Stimulated activated CD4-positive, alpha-beta T cell treated with anti-CD3 and anti-CD28 coated beads, Interleukin-4, amount 100 ng/mL, for 24 hours (primary cell): ENCODE data around the gene PPP1R9A.

Experiments
- DNase-seq: peaks from one replicate; pipeline ENCODE4 v3.0.0-alpha.2; 2020

PPP1R9A gene

GRCh38 chr7:95041031-95041430 is 133.6 kb downstream of the PPP1R9A start:
- DNase-seq: no peak

DNA sequence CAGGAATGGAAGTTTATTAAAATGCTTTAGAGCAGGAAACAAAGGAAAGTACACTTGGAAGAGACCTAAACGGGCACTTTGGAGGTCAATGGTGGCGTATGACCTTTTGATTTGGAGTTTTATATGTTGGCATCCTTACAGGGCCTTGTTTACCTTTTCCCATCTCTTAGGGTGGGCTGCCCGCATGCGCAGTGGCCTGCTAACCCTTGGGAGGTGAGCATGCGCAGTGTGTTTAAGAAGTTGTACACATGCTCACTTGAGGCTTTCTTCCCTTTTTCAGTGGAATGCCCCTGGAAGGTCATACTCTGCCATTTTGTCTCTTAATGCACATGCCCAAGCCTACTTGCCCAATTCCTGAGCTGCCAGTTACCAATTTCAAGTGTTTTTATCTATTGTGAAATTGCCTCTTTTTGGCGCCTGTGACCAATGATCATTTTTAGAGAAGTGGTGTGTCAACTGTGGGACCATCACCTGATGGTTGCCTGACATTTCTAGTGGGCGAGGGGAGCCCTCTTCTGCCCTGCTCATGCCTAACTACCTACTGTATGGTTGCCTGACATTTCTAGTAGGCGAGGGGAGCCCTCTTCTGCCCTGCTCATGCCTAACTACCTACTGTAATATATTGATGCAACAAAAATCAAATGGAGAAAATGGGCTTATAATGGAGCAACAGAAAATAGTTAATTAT is 138.0 kb downstream of the PPP1R9A start:
- DNase-seq: no peak

DNA sequence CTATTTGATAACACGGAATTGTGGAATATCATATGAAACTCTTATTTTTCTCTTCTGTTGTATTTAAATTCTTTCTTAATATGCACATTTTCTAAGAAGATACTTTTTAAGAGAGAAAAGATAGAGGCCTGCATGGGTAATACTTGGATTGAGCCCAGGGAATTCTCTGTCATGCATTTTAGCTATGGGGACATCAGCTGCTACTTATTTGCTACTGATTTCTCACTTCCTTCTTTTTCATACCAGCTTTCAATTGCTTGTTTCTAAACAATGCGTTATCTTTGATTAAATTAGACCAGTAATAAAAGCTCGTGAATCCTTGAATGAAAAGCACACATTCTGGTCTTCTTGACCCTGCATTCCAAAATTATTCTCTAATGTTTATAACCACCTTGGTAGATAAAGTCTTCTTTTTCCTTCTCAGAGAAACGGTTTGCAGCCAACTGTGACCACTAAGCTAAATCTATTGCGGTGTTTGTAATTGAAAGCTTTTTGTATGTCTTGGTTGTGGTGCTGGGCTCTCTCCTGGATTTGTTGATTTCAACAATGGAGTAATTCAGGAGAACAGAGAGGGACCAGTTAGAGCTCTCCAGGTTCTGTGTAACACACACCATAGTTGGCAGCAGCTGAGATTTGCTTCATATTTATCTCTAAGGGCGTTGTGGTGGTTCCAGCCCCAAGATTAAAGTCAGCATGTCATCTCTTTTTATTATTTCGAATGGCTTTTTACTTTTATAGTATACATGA is 139.3 kb downstream of the PPP1R9A start:
- no peak for DNase-seq

DNA sequence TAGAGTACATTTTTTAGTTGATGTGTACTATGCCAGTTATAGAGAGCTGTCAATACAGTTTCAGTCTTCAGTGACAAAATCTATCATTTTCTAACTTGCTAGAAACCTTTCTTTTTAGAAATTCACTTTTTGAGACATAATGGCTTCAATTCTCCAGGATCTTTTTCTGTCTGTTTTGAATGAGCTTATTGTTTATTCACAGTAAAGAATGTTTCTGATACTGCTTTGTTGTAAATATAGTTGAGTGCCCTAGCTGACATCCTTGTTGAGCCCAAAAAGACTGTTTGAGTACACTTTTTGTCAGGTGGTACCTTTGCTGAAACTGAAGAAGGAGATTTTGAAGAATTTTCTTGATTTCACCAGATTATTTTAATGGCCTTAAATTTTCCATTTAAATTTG is 139.9 kb downstream of the PPP1R9A start:
- no peak for DNase-seq

DNA sequence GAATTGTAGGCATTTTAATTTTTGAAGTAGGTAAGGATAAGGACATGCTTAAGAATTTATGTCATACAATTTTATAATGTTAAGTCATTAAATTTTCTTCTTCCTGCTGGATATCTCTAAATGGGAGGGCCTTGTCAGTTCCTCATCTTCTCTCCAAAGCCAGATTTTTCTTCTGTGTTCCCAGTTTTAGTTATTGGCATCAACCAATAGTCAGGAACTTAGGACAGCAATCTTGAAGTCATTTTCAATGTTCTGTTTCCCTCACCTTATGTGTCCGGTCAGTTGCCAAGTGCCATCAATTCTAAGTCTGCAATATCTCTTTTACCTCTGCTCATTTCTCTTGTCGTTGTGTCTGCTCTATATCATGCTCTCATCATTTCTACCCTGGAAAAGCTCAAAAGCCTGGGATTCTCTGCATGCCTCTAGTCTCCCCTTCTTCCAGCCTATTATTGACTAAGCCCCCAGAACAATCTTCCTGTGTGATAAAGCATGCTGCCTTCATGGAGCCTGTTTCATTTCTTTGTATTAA is 145.2 kb downstream of the PPP1R9A start:
- no peak for DNase-seq

DNA sequence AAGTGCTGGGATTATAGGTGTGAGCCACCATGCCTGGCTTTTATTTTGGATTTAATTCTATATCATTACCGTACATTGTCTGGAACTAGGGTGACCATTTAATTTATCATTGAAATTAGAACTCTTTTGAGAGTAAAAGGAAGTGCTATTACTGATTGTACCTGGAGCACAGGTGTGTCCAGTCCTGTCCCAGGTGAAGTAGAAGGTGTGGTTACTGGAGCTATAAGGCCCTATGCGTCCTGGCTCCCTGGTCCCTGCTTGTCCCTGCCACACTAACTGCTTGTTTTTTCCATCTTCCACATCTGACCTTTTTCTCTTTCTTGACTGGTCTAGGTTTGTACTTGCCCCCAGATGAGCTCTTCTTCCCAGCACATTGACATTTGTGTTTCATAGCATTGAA is 147.0 kb downstream of the PPP1R9A start:
- no peak for DNase-seq

DNA sequence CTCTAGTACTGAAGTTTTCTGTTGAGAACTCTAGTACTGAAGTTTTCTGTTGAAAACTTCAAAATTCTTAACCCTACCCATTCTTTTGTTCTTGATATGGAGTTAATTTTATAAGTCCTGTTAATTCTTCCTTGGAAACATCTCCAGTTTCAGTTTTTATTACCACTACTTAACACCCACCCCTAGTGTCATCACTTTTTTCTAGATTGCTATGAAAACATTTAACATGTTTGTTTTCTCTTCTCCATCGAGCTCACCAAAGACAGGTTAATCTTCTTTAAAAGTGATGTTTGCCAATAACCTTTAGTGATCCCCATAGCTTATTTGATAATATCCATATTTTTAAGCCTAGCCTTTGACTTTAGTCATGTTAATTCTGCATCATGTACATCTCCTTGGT is 147.9 kb downstream of the PPP1R9A start:
- no peak for DNase-seq

DNA sequence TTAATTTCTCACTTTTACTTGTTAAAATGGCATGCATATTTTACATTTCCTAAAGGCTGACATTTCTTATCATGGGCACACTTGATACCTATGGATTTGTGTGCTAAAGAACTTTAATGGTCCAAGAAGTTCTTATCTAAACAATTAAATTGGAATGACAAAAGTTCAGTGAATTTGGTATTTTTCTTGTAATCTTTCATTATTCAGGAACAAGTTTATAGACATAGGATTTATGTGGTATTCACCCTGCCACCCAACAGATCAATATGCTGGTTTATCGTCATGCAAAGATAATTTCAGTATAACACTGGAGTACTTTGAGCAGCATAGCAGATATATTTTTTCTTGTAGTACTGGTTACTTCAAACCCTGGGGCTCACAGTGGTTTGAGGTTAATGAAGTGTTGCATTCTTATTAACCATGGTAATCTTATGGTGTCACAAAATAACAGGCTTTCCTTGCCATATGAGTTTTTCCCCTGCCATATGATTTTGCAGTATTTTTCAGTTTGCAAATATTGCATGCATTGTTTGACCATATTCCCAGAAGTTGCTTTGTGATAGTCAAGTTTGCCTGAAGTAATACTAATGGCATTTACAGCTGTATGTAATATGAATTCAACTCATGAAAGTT is 148.8 kb downstream of the PPP1R9A start:
- DNase-seq: no peak

GRCh38 chr7:95056901-95057300 is 149.5 kb downstream of the PPP1R9A start:
- DNase-seq: no peak

- no peak for DNase-seq
These were observed 152.5 kb downstream of the PPP1R9A start for GRCh38 chr7:95059842-95060313.

DNA sequence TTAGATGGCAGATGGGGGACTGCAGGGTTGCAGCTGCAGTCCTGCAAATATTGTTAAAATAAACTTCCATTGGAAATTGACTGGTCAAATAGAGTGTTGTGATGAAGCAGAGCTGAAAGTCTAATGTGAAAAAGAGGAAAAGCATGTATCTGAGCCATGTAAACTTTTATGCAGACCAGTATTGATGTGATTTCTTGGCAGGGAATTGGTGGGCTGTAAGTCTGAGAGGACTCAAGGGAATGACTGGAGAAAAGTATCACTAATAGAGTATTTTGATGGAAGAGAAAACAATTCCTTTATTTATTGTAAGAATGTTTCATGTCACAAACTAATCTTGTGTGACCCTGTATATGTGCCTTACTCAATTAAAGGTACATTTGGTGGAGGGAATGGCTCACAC is 155.5 kb downstream of the PPP1R9A start:
- DNase-seq: no peak

GRCh38 chr7:95066737-95067530 is 159.5 kb downstream of the PPP1R9A start:
- DNase-seq: no peak

DNA sequence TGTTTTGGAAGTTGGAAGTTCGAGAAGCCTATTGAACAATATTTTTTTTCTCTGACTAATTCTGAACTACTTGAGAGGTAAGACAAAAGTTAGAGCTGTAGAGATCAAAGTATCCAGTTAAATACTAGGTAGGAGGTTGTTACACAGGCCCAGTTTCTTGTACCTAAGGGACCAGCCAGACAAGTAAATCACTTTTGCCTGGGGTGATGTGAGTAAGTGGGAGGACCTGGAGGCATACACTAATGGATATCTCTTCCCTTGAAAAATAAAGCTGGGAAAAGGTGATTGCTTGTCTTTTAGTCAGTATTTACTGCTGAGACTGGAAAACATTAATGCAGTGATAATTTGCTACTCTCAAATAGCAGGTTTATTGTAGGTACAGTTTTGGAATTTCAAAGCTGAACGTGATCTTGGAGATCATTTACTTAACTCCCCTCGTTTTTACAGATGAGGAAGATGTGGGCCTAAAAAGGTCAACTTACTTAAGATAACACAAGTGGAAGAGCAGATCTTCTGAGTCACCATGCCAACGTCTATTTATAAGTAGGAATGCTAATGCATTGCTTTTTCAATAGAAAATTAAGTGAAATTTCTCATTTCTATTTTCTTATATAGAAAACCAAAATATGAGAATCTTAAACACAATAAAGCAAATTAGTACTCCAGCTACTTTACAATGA is 181.3 kb downstream of the PPP1R9A start:
- DNase-seq: no peak

DNA sequence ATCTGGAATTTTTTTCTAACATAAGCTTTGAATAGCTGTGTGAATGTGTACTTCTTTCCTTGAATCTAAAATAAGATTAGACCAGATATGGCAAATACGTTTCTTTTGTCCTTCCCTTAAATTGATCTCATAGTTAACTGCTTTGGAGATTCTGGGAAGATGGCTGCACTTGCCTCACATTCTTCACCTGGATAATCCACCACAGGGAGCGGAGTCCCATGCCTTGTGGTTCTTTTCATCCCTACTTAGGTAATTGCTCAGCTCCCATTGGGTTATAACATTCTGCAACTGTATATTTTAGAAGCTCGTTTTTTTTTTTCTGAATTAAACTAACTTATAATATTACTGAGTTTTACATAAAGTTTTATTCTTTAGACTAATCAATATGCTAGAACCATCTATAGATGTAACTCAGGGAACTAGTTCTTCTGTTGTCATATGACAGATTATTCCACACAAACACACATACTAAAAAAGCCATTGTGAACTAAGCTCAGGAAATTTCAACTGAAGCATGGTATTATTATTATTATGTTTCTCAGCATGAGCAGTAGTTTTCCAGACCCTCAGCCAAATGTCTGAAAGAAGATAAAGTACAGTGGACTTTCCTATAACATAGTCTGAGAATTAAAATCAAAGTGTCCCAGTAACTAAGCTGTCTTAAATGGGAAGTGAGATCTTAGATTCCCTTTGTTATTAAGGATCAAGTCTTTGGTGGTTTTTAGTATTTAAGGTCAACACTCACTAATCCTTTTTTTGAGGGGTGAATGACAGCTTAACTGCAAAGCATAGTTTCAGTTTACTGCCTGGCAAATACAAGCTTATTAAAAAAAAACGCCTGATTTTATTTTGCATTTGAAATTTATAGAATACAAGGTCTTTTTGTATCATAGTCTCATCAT is 182.3 kb downstream of the PPP1R9A start:
- DNase-seq: no peak

GRCh38 chr7:95092324-95092723 is 184.9 kb downstream of the PPP1R9A start:
- DNase-seq: no peak

GRCh38 chr7:95095259-95095965 is 188.0 kb downstream of the PPP1R9A start:
- DNase-seq: no peak

GRCh38 chr7:95095966-95096540 is 188.7 kb downstream of the PPP1R9A start:
- no peak for DNase-seq

- DNase-seq: no peak
These were observed 189.9 kb downstream of the PPP1R9A start for GRCh38 chr7:95097291-95097690.

- DNase-seq: no peak
These were observed 190.5 kb downstream of the PPP1R9A start for GRCh38 chr7:95097851-95098250.

DNA sequence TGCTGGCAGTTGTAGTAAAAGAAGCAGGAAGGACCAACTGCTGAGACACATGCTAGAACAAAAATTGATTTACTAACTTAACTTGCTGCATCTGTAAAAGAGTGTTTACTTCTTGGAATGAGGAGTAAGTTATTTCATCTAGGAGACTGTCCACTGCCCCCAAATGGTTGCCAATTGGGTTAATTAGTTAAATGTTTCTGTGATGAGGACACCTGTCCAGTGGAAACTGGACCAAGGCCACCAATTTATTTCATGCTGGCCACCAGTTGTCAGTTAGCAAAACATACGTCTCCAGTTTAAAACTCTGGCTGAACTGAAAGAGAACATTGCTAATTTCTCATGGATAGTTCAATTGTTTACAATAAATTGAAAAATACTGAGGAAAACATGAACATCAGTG is 191.7 kb downstream of the PPP1R9A start:
- DNase-seq: no peak
